Astrocyte (in vitro differentiated cells and primary cell): Measurements from ENCODE around the gene PTPRN2. TPM values are rescaled to one million over a fixed set of nuclear protein-coding genes. Genes with fewer than 3 reads are reported as not detected.

Experiments used
- DNase-seq: peaks from one replicate; pipeline ENCODE4 v3.0.0-alpha.2; 2010; ENCODE audit warnings: low read depth
- FAIRE-seq: peaks from 2 replicates; lab custom pipeline; 2011; peaks lifted over from hg19 to GRCh38; lab: Jason Lieb, UNC
- H2AFZ ChIP-seq: 2 replicates; pipeline ENCODE4 v1.6.0; 2012; ENCODE audit warnings: low read depth, low read length, inconsistent platforms
- H3K27ac ChIP-seq: 2 replicates; pipeline ENCODE4 v1.5.1; 2011; ENCODE audit warnings: low read depth, low read length, inconsistent platforms
- H3K27me3 ChIP-seq: 2 replicates; pipeline ENCODE4 v1.6.0; 2011; ENCODE audit warnings: low read length, inconsistent platforms; ENCODE audit not compliant: insufficient read depth
- H3K36me3 ChIP-seq: 2 replicates; pipeline ENCODE4 v1.5.1; 2011; ENCODE audit warnings: low read length, inconsistent platforms; ENCODE audit not compliant: insufficient read depth
- H3K4me1 ChIP-seq: 2 replicates; pipeline ENCODE4 v1.5.1; 2011; ENCODE audit warnings: low read length, inconsistent platforms; ENCODE audit not compliant: insufficient read depth
- H3K4me2 ChIP-seq: 2 replicates; pipeline ENCODE4 v1.6.0; 2012; ENCODE audit warnings: low read length, inconsistent platforms
- H3K4me3 ChIP-seq: 2 replicates; pipeline ENCODE4 v1.5.1; 2011; ENCODE audit warnings: low read depth, mild to moderate bottlenecking, low read length, inconsistent platforms; ENCODE audit not compliant: insufficient read depth
- H3K79me2 ChIP-seq: 2 replicates; pipeline ENCODE4 v1.6.0; 2012; ENCODE audit warnings: mild to moderate bottlenecking, low read length, inconsistent platforms; ENCODE audit not compliant: insufficient read depth
- H3K9ac ChIP-seq: 2 replicates; pipeline ENCODE4 v1.6.0; 2012; ENCODE audit warnings: mild to moderate bottlenecking, low read length, inconsistent platforms
- H3K9me3 ChIP-seq: 2 replicates; pipeline ENCODE4 v1.5.1; 2012; ENCODE audit warnings: low read depth, mild to moderate bottlenecking, low read length, inconsistent platforms; ENCODE audit not compliant: insufficient read depth
- H4K20me1 ChIP-seq: 2 replicates; pipeline ENCODE4 v1.6.0; 2012; ENCODE audit warnings: low read length, inconsistent platforms; ENCODE audit not compliant: insufficient read depth
- H3K27ac Mint-ChIP-seq: one replicate; pipeline ENCODE4 v1.8.0; 2021; ENCODE audit warnings: mild to moderate bottlenecking, mixed read lengths; ENCODE audit not compliant: unreplicated experiment
- H3K27me3 Mint-ChIP-seq: one replicate; pipeline ENCODE4 v1.8.0; 2021; ENCODE audit warnings: low read depth, mixed read lengths; ENCODE audit not compliant: unreplicated experiment
- H3K36me3 Mint-ChIP-seq: one replicate; pipeline ENCODE4 v1.8.0; 2021; ENCODE audit warnings: low read depth, mixed read lengths; ENCODE audit not compliant: unreplicated experiment
- H3K4me1 Mint-ChIP-seq: one replicate; pipeline ENCODE4 v1.8.0; 2021; ENCODE audit warnings: low read depth, mixed read lengths; ENCODE audit not compliant: unreplicated experiment
- H3K4me3 Mint-ChIP-seq: one replicate; pipeline ENCODE4 v1.8.0; 2021; ENCODE audit warnings: mild to moderate bottlenecking, moderate library complexity, mixed read lengths; ENCODE audit not compliant: unreplicated experiment
- H3K9me3 Mint-ChIP-seq: one replicate; pipeline ENCODE4 v1.8.0; 2021; ENCODE audit warnings: mild to moderate bottlenecking, mixed read lengths; ENCODE audit not compliant: unreplicated experiment
- CTCF ChIP-seq: IDR thresholded peaks from 2 replicates; pipeline ENCODE4 v1.5.1; 2011; ENCODE audit warnings: low read depth, mild to moderate bottlenecking, inconsistent platforms, low read length, moderate library complexity; ENCODE audit not compliant: insufficient read depth
- EZH2 ChIP-seq: IDR thresholded peaks from 2 replicates; pipeline ENCODE4 v1.6.1; 2012; ENCODE audit warnings: mild to moderate bottlenecking, low read length, inconsistent platforms; ENCODE audit not compliant: insufficient read depth
- total RNA-seq: library from RNA; stranded (reverse); gene quantifications from 2 replicates; pipeline ENCODE4 v1.2.1, GENCODE V29; 2021

The PTPRN2 gene
- total RNA-seq, 1 donor from 2014 or later, result 0.09 TPM

DNA sequence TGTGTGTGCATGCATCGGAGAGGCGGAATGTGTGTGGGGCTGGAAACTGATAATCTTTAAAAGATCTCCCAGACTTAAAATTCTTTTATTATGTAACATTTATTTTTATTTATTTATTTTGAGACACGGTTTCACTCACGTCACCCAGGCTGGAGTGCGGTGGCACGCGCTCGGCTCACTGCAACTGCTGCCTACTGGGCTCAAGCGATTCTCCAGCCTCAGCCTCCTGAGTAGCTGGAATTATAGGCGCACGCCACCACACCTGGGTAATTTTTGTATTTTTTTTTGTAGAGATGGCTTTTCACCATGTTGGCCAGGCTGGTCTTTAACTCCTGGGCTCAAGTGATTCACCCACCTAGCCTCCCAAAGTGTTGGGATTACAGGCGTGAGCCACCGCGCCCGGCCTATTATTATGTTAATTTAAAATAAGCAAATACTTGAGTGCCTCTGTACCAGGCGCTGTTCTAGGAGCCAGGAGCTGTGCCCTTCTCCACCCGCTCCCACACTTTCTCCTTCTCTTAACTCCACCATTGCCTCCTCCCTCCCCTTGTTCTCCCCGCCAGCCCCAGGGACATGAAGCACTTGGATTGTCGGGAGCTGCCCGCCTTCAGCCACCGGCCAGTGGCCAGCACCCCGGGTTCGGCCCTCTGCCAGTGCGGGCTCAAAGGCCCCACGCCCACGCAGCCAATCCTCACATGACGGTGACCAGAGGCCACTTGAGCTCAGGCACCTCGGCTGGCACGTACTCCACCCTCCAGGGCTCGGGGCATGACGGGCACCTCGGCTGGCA lies 1087.3 kb downstream of the PTPRN2 start:
- no peak overlapping the region for H3K4me3 ChIP-seq
- H3K27ac Mint-ChIP-seq, result no peak overlapping the region
- no peak overlapping the region for H2AFZ ChIP-seq
- no peaks in the 10 kb centered on the region for H3K4me1 Mint-ChIP-seq
- FAIRE-seq (no peak), DNase-seq (no peak)
- no peak overlapping the region for H3K9ac ChIP-seq
- H3K4me1 ChIP-seq, result no peaks in the 10 kb centered on the region
- peaks cover 4% of the 10 kb centered on the region for H3K9me3 ChIP-seq
- H3K27me3 ChIP-seq, result no peaks in the 10 kb centered on the region
- no peaks in the 10 kb centered on the region for H4K20me1 ChIP-seq
- TF ChIP-seq CTCF (no peak), EZH2 (no peak)
- no peak overlapping the region for H3K4me2 ChIP-seq
- peaks cover 31% of the 10 kb centered on the region for H3K9me3 Mint-ChIP-seq
- H3K27me3 Mint-ChIP-seq, result no peaks in the 10 kb centered on the region
- H3K4me3 Mint-ChIP-seq, result no peak overlapping the region
- no peaks in the 10 kb centered on the region for H3K36me3 ChIP-seq
- H3K27ac ChIP-seq, result no peak overlapping the region
- no peaks in the 10 kb centered on the region for H3K79me2 ChIP-seq
- no peaks in the 10 kb centered on the region for H3K36me3 Mint-ChIP-seq

DNA sequence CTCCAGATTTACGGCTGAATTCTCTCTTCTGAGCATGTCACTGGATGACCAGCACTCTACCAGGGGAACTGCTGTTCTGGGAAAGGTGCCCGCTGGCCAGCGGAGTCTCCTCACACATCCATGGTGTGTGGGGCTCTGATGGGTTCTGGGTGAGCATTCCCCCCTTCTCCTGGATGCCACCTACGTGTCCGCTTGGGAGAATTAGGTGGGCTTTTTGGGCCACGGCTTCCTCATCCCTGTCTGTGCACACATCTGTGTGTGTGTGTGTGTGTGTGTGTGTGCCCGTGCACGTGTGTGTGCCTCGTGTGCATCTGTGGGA lies 1087.8 kb downstream of the PTPRN2 start:
- H4K20me1 ChIP-seq, result no peaks in the 10 kb centered on the region
- no peak for TF ChIP-seq EZH2
- TF ChIP-seq CTCF, result no peak
- no peak overlapping the region for H3K27ac Mint-ChIP-seq
- peaks cover 4% of the 10 kb centered on the region for H3K9me3 ChIP-seq
- no peaks in the 10 kb centered on the region for H3K4me1 Mint-ChIP-seq
- no peaks in the 10 kb centered on the region for H3K36me3 ChIP-seq
- no peak overlapping the region for H3K4me3 ChIP-seq
- no peaks in the 10 kb centered on the region for H3K79me2 ChIP-seq
- H3K4me2 ChIP-seq, result no peak overlapping the region
- H3K4me3 Mint-ChIP-seq, result no peak overlapping the region
- H3K4me1 ChIP-seq, result no peaks in the 10 kb centered on the region
- no peaks in the 10 kb centered on the region for H3K27me3 Mint-ChIP-seq
- H3K27ac ChIP-seq, result no peak overlapping the region
- DNase-seq (no peak), FAIRE-seq (no peak)
- no peaks in the 10 kb centered on the region for H3K36me3 Mint-ChIP-seq
- H3K9ac ChIP-seq, result no peak overlapping the region
- H3K27me3 ChIP-seq, result no peaks in the 10 kb centered on the region
- H2AFZ ChIP-seq, result no peak overlapping the region
- peaks cover 34% of the 10 kb centered on the region for H3K9me3 Mint-ChIP-seq

GRCh38 chr7:157499121-157499834 lies 1088.3 kb downstream of the PTPRN2 start:
- no peaks in the 10 kb centered on the region for H4K20me1 ChIP-seq
- H3K36me3 Mint-ChIP-seq, result no peaks in the 10 kb centered on the region
- H3K27me3 Mint-ChIP-seq, result no peaks in the 10 kb centered on the region
- no peak overlapping the region for H3K27ac ChIP-seq
- no peaks in the 10 kb centered on the region for H3K4me1 ChIP-seq
- DNase-seq, result no peak
- H3K9me3 Mint-ChIP-seq, result peaks cover 34% of the 10 kb centered on the region
- H3K27ac Mint-ChIP-seq, result no peak overlapping the region
- H2AFZ ChIP-seq, result no peak overlapping the region
- H3K79me2 ChIP-seq, result no peaks in the 10 kb centered on the region
- H3K4me2 ChIP-seq, result no peak overlapping the region
- FAIRE-seq, result no peak
- H3K9me3 ChIP-seq, result peaks cover 4% of the 10 kb centered on the region
- H3K4me3 ChIP-seq, result no peak overlapping the region
- H3K4me3 Mint-ChIP-seq, result no peak overlapping the region
- H3K27me3 ChIP-seq, result no peaks in the 10 kb centered on the region
- no peaks in the 10 kb centered on the region for H3K4me1 Mint-ChIP-seq
- H3K9ac ChIP-seq, result no peak overlapping the region
- H3K36me3 ChIP-seq, result no peaks in the 10 kb centered on the region
- TF ChIP-seq EZH2 (no peak), CTCF (no peak)
